ENCODE measurements around the gene TBC1D26.
"Not testable (repeated sequence)": the region's sequence is repeated elsewhere in the genome, so short reads cannot be mapped to it uniquely, and the experiment has no call there.

The TBC1D26 gene

GRCh38 chr17:15731900-15732299 is at the start of gene TBC1D26:
Gene TBC1D26 (plus strand): TSS chr17:15732283. CDS start chr17:15735349, 3,066 bp downstream.
- H3K9me3 Mint-ChIP-seq, H3K4me3 Mint-ChIP-seq, H3K36me3 Mint-ChIP-seq, H3K4me1 Mint-ChIP-seq, ATAC-seq, H3K27ac Mint-ChIP-seq, H3K27me3 Mint-ChIP-seq: not testable (repeated sequence)

GRCh38 chr17:15683135-15683534 is 48.9 kb upstream of the TBC1D26 start:
- Mint-ChIP-seq H3K36me3 (peaks cover 12% of the 10 kb centered on the region), H3K4me3 (peak overlapping the region; percentile 98), H3K27ac (peak overlapping the region; percentile 93), H3K4me1 (peaks cover 31% of the 10 kb centered on the region)
- H3K9me3 Mint-ChIP-seq, ATAC-seq, H3K27me3 Mint-ChIP-seq: not testable (repeated sequence)

GRCh38 chr17:15683824-15684478 is 48.1 kb upstream of the TBC1D26 start, which contains the start of gene TRIM16:
Gene TRIM16 (minus strand): TSS chr17:15684311. CDS start chr17:15651609, 32,702 bp downstream.
- Mint-ChIP-seq H3K4me3 (peak within 1 kb of the TSS; percentile 98), H3K4me1 (peaks cover 31% of the 10 kb centered on the region), H3K27ac (peak within 1 kb of the TSS; percentile 93)
- not testable (repeated sequence) for H3K27me3 Mint-ChIP-seq, H3K9me3 Mint-ChIP-seq, H3K36me3 Mint-ChIP-seq
- peak; percentile 92 for ATAC-seq

GRCh38 chr17:15687494-15687893 is 44.6 kb upstream of the TBC1D26 start:
- not testable (repeated sequence) for ATAC-seq, H3K4me3 Mint-ChIP-seq, H3K36me3 Mint-ChIP-seq, H3K27me3 Mint-ChIP-seq, H3K9me3 Mint-ChIP-seq, H3K27ac Mint-ChIP-seq
- peaks cover 20% of the 10 kb centered on the region for H3K4me1 Mint-ChIP-seq

- H3K27ac Mint-ChIP-seq = peak overlapping the region; percentile 78
- not testable (repeated sequence) for H3K9me3 Mint-ChIP-seq, H3K4me1 Mint-ChIP-seq, H3K36me3 Mint-ChIP-seq, H3K27me3 Mint-ChIP-seq, ATAC-seq
- H3K4me3 Mint-ChIP-seq = peak overlapping the region; percentile 84
These were observed 33.1 kb upstream of the TBC1D26 start for GRCh38 chr17:15698967-15699366.

DNA sequence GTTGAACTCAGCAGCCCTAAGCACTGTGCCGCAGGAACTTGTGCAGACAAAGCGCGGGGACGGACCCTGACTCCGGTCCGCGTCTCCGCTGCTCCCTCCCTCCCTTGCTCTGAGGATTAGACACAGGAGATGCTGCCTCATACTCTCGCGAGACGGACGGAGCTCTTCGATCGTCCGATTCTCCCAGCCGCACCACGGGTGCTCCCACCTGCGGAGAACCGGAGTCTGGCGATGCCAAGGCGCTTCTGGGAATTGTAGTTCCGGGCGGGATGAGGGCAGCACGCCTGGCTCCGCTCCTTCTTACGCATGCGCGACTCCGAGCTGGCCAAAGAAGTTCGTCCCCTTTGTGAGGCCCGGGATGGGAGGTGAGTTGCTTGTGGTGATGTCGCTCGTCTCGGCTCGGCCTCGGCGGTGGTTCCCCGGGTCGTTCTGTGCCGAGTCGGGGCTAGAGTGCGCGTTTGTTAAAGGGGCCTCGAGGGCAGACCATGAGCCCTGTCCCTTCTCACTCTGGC is 32.6 kb upstream of the TBC1D26 start, which contains the start of gene ZNF286A:
ZNF286A (plus strand) TSS at position 340 of the 512 bp plus-strand sequence. CDS start 578 bp downstream, outside the sequence.
- H3K27ac Mint-ChIP-seq = peak within 1 kb of the TSS; percentile 78
- H3K4me3 Mint-ChIP-seq = peak within 1 kb of the TSS; percentile 84
- peak; percentile 99 for ATAC-seq

GRCh38 chr17:15699937-15700336 is 32.1 kb upstream of the TBC1D26 start:
- not testable (repeated sequence) for H3K9me3 Mint-ChIP-seq
- ATAC-seq = peak; percentile 25

More for the DNA sequence above, 32.6 kb upstream of the TBC1D26 start, which contains the start of gene ZNF286A:
- H3K36me3 Mint-ChIP-seq, H3K27me3 Mint-ChIP-seq, H3K4me1 Mint-ChIP-seq, H3K9me3 Mint-ChIP-seq: not testable (repeated sequence)

GRCh38 chr17:15704239-15704638 is 27.8 kb upstream of the TBC1D26 start:
- H3K36me3 Mint-ChIP-seq = peaks cover 46% of the 10 kb centered on the region
- ATAC-seq, H3K9me3 Mint-ChIP-seq: not testable (repeated sequence)

More at GRCh38 chr17:15699937-15700336, 32.1 kb upstream of the TBC1D26 start:
- H3K36me3 Mint-ChIP-seq, H3K27me3 Mint-ChIP-seq, H3K4me1 Mint-ChIP-seq: not testable (repeated sequence)
- Mint-ChIP-seq H3K4me3 (peak overlapping the region; percentile 84), H3K27ac (peak overlapping the region; percentile 78)

GRCh38 chr17:15704813-15705212 is 27.3 kb upstream of the TBC1D26 start:
- peaks cover 52% of the 10 kb centered on the region for H3K36me3 Mint-ChIP-seq
- ATAC-seq, H3K27me3 Mint-ChIP-seq, H3K4me3 Mint-ChIP-seq, H3K4me1 Mint-ChIP-seq, H3K27ac Mint-ChIP-seq: not testable (repeated sequence)
- peaks cover 13% of the 10 kb centered on the region for H3K9me3 Mint-ChIP-seq

More at GRCh38 chr17:15704239-15704638, 27.8 kb upstream of the TBC1D26 start:
- not testable (repeated sequence) for H3K4me3 Mint-ChIP-seq, H3K27me3 Mint-ChIP-seq, H3K27ac Mint-ChIP-seq, H3K4me1 Mint-ChIP-seq

DNA sequence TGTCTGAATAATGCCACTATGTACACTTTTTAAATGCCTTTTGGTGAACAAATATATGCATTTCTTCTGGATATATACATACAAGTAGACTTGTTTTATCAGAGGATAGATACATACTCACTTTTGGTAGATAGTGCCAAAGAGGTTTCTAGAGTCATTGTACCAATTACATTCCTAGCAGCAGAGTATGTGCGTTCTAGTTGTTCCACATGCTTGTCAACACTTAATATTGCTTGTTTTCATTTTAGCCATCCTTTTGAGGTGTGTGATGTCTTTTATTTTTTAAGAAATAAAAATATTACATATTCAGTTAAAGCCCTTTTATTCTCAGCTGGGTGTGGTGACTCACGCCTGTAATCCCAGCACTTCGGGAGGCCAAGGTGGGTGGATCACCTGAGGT is 23.2 kb upstream of the TBC1D26 start:
- ATAC-seq, H3K4me1 Mint-ChIP-seq, H3K4me3 Mint-ChIP-seq, H3K27ac Mint-ChIP-seq, H3K27me3 Mint-ChIP-seq: not testable (repeated sequence)
- Mint-ChIP-seq H3K36me3 (peaks cover 73% of the 10 kb centered on the region), H3K9me3 (peaks cover 17% of the 10 kb centered on the region)

DNA sequence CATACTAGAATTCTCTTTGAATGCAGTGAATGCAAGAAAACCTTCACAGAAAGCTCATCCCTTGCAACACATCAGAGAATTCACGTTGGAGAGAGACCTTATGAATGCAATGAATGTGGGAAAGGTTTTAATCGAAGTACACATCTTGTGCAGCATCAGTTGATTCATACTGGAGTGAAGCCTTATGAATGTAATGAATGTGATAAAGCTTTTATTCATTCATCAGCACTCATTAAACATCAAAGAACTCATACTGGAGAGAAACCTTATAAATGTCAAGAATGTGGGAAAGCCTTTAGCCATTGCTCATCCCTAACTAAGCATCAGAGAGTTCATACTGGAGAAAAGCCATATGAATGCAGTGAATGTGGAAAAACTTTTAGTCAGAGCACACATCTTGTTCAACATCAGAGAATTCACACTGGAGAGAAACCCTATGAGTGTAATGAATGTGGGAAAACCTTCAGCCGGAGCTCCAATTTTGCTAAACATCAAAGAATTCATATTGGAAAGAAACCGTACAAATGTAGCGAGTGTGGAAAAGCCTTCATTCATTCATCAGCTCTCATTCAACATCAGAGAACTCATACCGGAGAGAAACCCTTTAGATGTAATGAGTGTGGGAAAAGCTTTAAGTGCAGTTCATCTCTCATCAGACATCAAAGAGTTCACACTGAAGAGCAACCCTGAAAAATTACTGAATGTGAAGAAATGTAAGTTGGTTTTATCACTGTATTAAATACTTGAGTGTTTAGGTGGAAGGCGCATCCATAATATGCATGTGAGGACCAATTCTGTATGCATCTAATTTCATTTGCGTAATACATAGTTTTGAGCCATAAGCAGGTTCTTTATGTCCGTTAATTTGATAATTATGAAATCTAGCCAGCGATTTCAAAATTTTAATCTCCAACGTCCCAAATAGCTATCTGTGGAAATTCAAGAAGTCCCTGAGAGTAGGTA is 15.2 kb upstream of the TBC1D26 start:
- H3K27me3 Mint-ChIP-seq, H3K4me1 Mint-ChIP-seq, H3K27ac Mint-ChIP-seq, ATAC-seq, H3K4me3 Mint-ChIP-seq: not testable (repeated sequence)
- Mint-ChIP-seq H3K9me3 (peaks cover 12% of the 10 kb centered on the region), H3K36me3 (peaks cover 33% of the 10 kb centered on the region)

DNA sequence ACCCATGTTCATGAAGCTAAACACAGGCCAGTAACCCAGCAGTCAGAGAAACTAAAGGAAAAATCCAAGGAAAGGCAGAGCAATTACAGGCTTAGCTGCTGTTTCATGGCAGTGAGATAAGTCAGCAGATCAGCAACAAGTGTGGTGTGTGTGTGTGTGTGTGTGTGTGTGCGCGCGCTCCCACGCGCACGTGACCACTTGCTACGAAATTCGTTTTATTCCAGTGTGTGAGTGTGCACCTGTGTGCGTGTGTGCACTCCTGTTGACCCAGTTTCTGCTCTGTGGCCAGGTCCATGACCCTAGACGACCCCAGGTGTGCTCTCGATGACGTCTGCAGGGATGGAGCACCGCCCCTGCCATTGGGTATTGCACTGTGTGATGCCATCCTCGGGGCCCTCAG is 1.5 kb upstream of the TBC1D26 start:
- H3K4me1 Mint-ChIP-seq, ATAC-seq, H3K36me3 Mint-ChIP-seq, H3K27ac Mint-ChIP-seq, H3K4me3 Mint-ChIP-seq, H3K9me3 Mint-ChIP-seq, H3K27me3 Mint-ChIP-seq: not testable (repeated sequence)

DNA sequence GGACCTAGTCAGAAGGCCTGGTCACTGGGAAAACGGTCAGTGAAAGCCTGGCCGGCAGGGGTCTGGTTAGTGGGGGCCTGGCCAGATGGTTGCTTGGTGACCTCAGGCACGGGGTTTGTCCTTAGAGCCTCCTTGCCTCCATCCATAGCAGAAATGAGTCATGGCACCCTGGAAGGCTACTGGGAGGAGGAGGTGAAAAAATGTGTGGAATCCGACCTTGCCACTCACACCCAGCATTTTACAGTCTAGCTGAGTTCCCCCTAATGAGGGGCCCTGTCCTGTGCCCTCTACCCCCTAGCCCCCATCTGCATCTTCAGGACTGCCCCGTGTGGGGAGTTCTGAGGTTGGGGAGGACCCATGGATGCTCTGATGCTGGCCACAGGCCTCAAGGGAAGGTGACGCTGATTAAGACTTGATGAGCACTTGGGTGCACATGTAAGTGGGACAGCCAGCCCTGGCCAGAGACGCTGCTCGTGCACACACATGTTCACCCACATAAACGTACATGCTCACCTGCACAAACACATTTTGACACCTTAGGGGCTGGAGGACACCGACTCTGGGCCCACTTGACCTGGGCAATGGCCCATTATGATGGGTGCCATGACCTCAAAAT is 1.2 kb downstream of the TBC1D26 start:
- H3K27me3 Mint-ChIP-seq, H3K27ac Mint-ChIP-seq, H3K9me3 Mint-ChIP-seq, H3K4me3 Mint-ChIP-seq, H3K4me1 Mint-ChIP-seq, H3K36me3 Mint-ChIP-seq, ATAC-seq: not testable (repeated sequence)

- not testable (repeated sequence) for H3K27me3 Mint-ChIP-seq, H3K27ac Mint-ChIP-seq, H3K36me3 Mint-ChIP-seq, H3K4me1 Mint-ChIP-seq, H3K9me3 Mint-ChIP-seq, H3K4me3 Mint-ChIP-seq
- peak; percentile 37 for ATAC-seq
These were observed 4.5 kb downstream of the TBC1D26 start for GRCh38 chr17:15736578-15736977.

- H3K36me3 Mint-ChIP-seq = no peaks in the 10 kb centered on the region
These were observed 6.0 kb downstream of the TBC1D26 start for GRCh38 chr17:15738066-15738465.

More at GRCh38 chr17:15738066-15738465, 6.0 kb downstream of the TBC1D26 start:
- H3K27ac Mint-ChIP-seq = no peak overlapping the region
- H3K9me3 Mint-ChIP-seq = no peaks in the 10 kb centered on the region
- H3K4me3 Mint-ChIP-seq = no peak overlapping the region
- H3K27me3 Mint-ChIP-seq = peaks cover 9% of the 10 kb centered on the region
- no peaks in the 10 kb centered on the region for H3K4me1 Mint-ChIP-seq
- no peak for ATAC-seq

Data from stimulated activated memory B cell treated with anti-CD40 and anti-IgM and Interleukin-4, amounts not matched to agents 10 μg/mL and 1 μg/mL and 100 μg/mL, for 72 hours (primary cell).